ENCODE data around the gene TMEM134.

Gene TMEM134

GRCh38 chr11:67500484-67500821 is 31.4 kb upstream of the TMEM134 start:
- Histone ChIP-seq H3K4me1 (ENCODE audit: control insufficient read depth, insufficient read depth, low read length) (peaks cover 14% of the 10 kb centered on the region), H3K27ac (ENCODE audit: low read length) (no peak overlapping the region), H3K9ac (ENCODE audit: low read length in 2 of 2) (no peak overlapping the region), H3K36me3 (ENCODE audit: control insufficient read depth in 2 of 2, insufficient read depth in 2 of 2, low read length in 2 of 2) (peaks cover 0 to 2% of the 10 kb centered on the region in 2 donors), H3K27me3 (ENCODE audit: control insufficient read depth in 1 of 2, insufficient read depth in 2 of 2, low read length in 2 of 2) (peaks cover 7 to 29% of the 10 kb centered on the region in 2 donors), H3K9me3 (ENCODE audit: control insufficient read depth in 2 of 2, low read length in 2 of 2) (no peaks in the 10 kb centered on the region), H3K4me3 (ENCODE audit: low read length in 2 of 2) (no peak overlapping the region)

- no peak overlapping the region for H3K4me3 ChIP-seq (ENCODE audit: low read length in 2 of 2)
- H3K4me1 ChIP-seq (ENCODE audit: control insufficient read depth, insufficient read depth, low read length) = peaks cover 12% of the 10 kb centered on the region
- H3K27me3 ChIP-seq (ENCODE audit: control insufficient read depth in 1 of 2, insufficient read depth in 2 of 2, low read length in 2 of 2) = peaks cover 7 to 28% of the 10 kb centered on the region in 2 donors
Measured at GRCh38 chr11:67499808-67500483, 30.9 kb upstream of the TMEM134 start.

GRCh38 chr11:67498544-67498972 is 29.5 kb upstream of the TMEM134 start:
- H3K4me3 ChIP-seq (ENCODE audit: low read length in 2 of 2) = no peak overlapping the region
- peaks cover 0 to 2% of the 10 kb centered on the region in 2 donors for H3K36me3 ChIP-seq (ENCODE audit: control insufficient read depth in 2 of 2, insufficient read depth in 2 of 2, low read length in 2 of 2)
- peaks cover under 1% of the 10 kb centered on the region for H3K4me1 ChIP-seq (ENCODE audit: control insufficient read depth, insufficient read depth, low read length)
- no peak overlapping the region for H3K9ac ChIP-seq (ENCODE audit: low read length in 2 of 2)
- no peak overlapping the region for H3K27ac ChIP-seq (ENCODE audit: low read length)
- no peaks in the 10 kb centered on the region for H3K9me3 ChIP-seq (ENCODE audit: control insufficient read depth in 2 of 2, low read length in 2 of 2)
- H3K27me3 ChIP-seq (ENCODE audit: control insufficient read depth in 1 of 2, insufficient read depth in 2 of 2, low read length in 2 of 2) = peaks cover 7 to 17% of the 10 kb centered on the region in 2 donors

More at GRCh38 chr11:67499808-67500483, 30.9 kb upstream of the TMEM134 start:
- Histone ChIP-seq H3K27ac (ENCODE audit: low read length) (no peak overlapping the region), H3K36me3 (ENCODE audit: control insufficient read depth in 2 of 2, insufficient read depth in 2 of 2, low read length in 2 of 2) (peaks cover 0 to 2% of the 10 kb centered on the region in 2 donors), H3K9me3 (ENCODE audit: control insufficient read depth in 2 of 2, low read length in 2 of 2) (no peaks in the 10 kb centered on the region), H3K9ac (ENCODE audit: low read length in 2 of 2) (no peak overlapping the region)

- H3K9ac ChIP-seq (ENCODE audit: low read length in 2 of 2) = no peak overlapping the region
- H3K27me3 ChIP-seq (ENCODE audit: control insufficient read depth in 1 of 2, insufficient read depth in 2 of 2, low read length in 2 of 2) = peaks cover 5 to 9% of the 10 kb centered on the region in 2 donors
- no peaks in the 10 kb centered on the region for H3K9me3 ChIP-seq (ENCODE audit: control insufficient read depth in 2 of 2, low read length in 2 of 2)
- no peak overlapping the region for H3K4me3 ChIP-seq (ENCODE audit: low read length in 2 of 2)
- H3K4me1 ChIP-seq (ENCODE audit: control insufficient read depth, insufficient read depth, low read length) = no peaks in the 10 kb centered on the region
- peaks cover 0 to 2% of the 10 kb centered on the region in 2 donors for H3K36me3 ChIP-seq (ENCODE audit: control insufficient read depth in 2 of 2, insufficient read depth in 2 of 2, low read length in 2 of 2)
- no peak overlapping the region for H3K27ac ChIP-seq (ENCODE audit: low read length)
Measured at GRCh38 chr11:67497656-67498291, 28.7 kb upstream of the TMEM134 start.

GRCh38 chr11:67496113-67496512 is 27.1 kb upstream of the TMEM134 start:
- H3K4me1 ChIP-seq (ENCODE audit: control insufficient read depth, insufficient read depth, low read length) = peaks cover 6% of the 10 kb centered on the region
- H3K27me3 ChIP-seq (ENCODE audit: control insufficient read depth in 1 of 2, insufficient read depth in 2 of 2, low read length in 2 of 2) = no peaks in the 10 kb centered on the region
- no peaks in the 10 kb centered on the region for H3K9me3 ChIP-seq (ENCODE audit: control insufficient read depth in 2 of 2, low read length in 2 of 2)
- H3K36me3 ChIP-seq (ENCODE audit: control insufficient read depth in 2 of 2, insufficient read depth in 2 of 2, low read length in 2 of 2) = peaks cover 0 to 5% of the 10 kb centered on the region in 2 donors
- no peak overlapping the region for H3K9ac ChIP-seq (ENCODE audit: low read length in 2 of 2)
- no peak overlapping the region for H3K4me3 ChIP-seq (ENCODE audit: low read length in 2 of 2)
- H3K27ac ChIP-seq (ENCODE audit: low read length) = no peak overlapping the region

- H3K27ac ChIP-seq (ENCODE audit: low read length) = no peak overlapping the region
- no peaks in the 10 kb centered on the region for H3K27me3 ChIP-seq (ENCODE audit: control insufficient read depth in 1 of 2, insufficient read depth in 2 of 2, low read length in 2 of 2)
- H3K4me3 ChIP-seq (ENCODE audit: low read length in 2 of 2) = no peak overlapping the region
- H3K36me3 ChIP-seq (ENCODE audit: control insufficient read depth in 2 of 2, insufficient read depth in 2 of 2, low read length in 2 of 2) = peaks cover 0 to 8% of the 10 kb centered on the region in 2 donors
- peaks cover 6% of the 10 kb centered on the region for H3K4me1 ChIP-seq (ENCODE audit: control insufficient read depth, insufficient read depth, low read length)
- H3K9ac ChIP-seq (ENCODE audit: low read length in 2 of 2) = no peak overlapping the region
- H3K9me3 ChIP-seq (ENCODE audit: control insufficient read depth in 2 of 2, low read length in 2 of 2) = no peaks in the 10 kb centered on the region
Measured at GRCh38 chr11:67495234-67496005, 26.4 kb upstream of the TMEM134 start.

GRCh38 chr11:67494371-67495233 is 25.6 kb upstream of the TMEM134 start:
- no peak overlapping the region for H3K27ac ChIP-seq (ENCODE audit: low read length)
- no peak overlapping the region for H3K9ac ChIP-seq (ENCODE audit: low read length in 2 of 2)
- peaks cover 6% of the 10 kb centered on the region for H3K4me1 ChIP-seq (ENCODE audit: control insufficient read depth, insufficient read depth, low read length)
- H3K36me3 ChIP-seq (ENCODE audit: control insufficient read depth in 2 of 2, insufficient read depth in 2 of 2, low read length in 2 of 2) = peaks cover 0 to 15% of the 10 kb centered on the region in 2 donors
- H3K4me3 ChIP-seq (ENCODE audit: low read length in 2 of 2) = no peak overlapping the region
- H3K27me3 ChIP-seq (ENCODE audit: control insufficient read depth in 1 of 2, insufficient read depth in 2 of 2, low read length in 2 of 2) = no peaks in the 10 kb centered on the region
- H3K9me3 ChIP-seq (ENCODE audit: control insufficient read depth in 2 of 2, low read length in 2 of 2) = no peaks in the 10 kb centered on the region

GRCh38 chr11:67493548-67494370 is 24.7 kb upstream of the TMEM134 start:
- H3K9ac ChIP-seq (ENCODE audit: low read length in 2 of 2) = no peak overlapping the region
- H3K27ac ChIP-seq (ENCODE audit: low read length) = no peak overlapping the region
- H3K4me3 ChIP-seq (ENCODE audit: low read length in 2 of 2) = no peak overlapping the region
- peaks cover 6% of the 10 kb centered on the region for H3K4me1 ChIP-seq (ENCODE audit: control insufficient read depth, insufficient read depth, low read length)
- no peaks in the 10 kb centered on the region for H3K9me3 ChIP-seq (ENCODE audit: control insufficient read depth in 2 of 2, low read length in 2 of 2)
- no peaks in the 10 kb centered on the region for H3K27me3 ChIP-seq (ENCODE audit: control insufficient read depth in 1 of 2, insufficient read depth in 2 of 2, low read length in 2 of 2)
- H3K36me3 ChIP-seq (ENCODE audit: control insufficient read depth in 2 of 2, insufficient read depth in 2 of 2, low read length in 2 of 2) = peaks cover 0 to 20% of the 10 kb centered on the region in 2 donors

GRCh38 chr11:67492801-67493547 is 23.9 kb upstream of the TMEM134 start:
- Histone ChIP-seq H3K27me3 (ENCODE audit: control insufficient read depth in 1 of 2, insufficient read depth in 2 of 2, low read length in 2 of 2) (no peaks in the 10 kb centered on the region), H3K9me3 (ENCODE audit: control insufficient read depth in 2 of 2, low read length in 2 of 2) (no peaks in the 10 kb centered on the region), H3K9ac (ENCODE audit: low read length in 2 of 2) (no peak overlapping the region), H3K36me3 (ENCODE audit: control insufficient read depth in 2 of 2, insufficient read depth in 2 of 2, low read length in 2 of 2) (peaks cover 0 to 21% of the 10 kb centered on the region in 2 donors), H3K4me3 (ENCODE audit: low read length in 2 of 2) (no peak overlapping the region), H3K4me1 (ENCODE audit: control insufficient read depth, insufficient read depth, low read length) (peaks cover 6% of the 10 kb centered on the region), H3K27ac (ENCODE audit: low read length) (no peak overlapping the region)
